DMS 273 treated with DMSO at 0.1 percent for 48 hours (cell line): ENCODE measurements around the gene COG4.

ENCODE experiments used
- DNase-seq: peaks from one replicate; lab custom pipeline; 2025; lab: John Stamatoyannopoulos, UW

The COG4 gene

DNA sequence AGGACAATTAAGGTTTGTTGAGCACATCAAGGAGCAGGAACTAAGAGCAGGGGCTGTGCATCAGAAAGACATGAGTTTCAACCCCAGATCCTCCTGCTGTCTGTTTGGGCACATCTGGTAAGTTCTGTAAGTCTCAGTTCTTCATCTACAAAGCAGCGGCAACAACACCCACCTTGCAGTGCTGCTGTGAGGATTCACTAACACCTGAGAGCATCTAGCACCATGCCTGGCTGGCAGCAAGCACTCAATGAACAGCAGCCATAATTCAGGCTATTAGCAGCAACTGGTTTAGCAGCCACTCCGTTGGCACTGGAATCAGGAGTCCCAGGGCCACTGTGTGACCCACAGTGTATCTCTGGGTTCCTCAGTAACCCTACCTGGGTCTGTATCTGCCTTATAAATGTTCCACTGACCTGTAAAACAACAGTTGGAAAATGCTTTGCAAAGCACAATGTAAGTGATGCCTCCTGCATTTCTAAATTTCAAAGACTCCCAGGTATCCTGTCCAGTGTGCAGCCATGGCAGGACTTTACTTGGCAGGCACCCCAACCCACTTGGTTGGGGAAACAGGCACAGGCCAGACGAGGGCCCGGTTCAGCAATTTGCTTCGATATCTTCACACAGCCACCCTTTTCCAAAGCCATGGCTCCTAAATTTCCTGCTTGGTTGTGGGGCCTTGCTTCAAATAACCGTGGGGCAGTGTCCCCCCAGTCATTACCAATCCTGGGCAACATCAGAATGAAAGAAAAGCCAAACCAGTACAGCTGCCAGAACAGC lies 88.7 kb downstream of the COG4 start:
- no peak for DNase-seq

DNA sequence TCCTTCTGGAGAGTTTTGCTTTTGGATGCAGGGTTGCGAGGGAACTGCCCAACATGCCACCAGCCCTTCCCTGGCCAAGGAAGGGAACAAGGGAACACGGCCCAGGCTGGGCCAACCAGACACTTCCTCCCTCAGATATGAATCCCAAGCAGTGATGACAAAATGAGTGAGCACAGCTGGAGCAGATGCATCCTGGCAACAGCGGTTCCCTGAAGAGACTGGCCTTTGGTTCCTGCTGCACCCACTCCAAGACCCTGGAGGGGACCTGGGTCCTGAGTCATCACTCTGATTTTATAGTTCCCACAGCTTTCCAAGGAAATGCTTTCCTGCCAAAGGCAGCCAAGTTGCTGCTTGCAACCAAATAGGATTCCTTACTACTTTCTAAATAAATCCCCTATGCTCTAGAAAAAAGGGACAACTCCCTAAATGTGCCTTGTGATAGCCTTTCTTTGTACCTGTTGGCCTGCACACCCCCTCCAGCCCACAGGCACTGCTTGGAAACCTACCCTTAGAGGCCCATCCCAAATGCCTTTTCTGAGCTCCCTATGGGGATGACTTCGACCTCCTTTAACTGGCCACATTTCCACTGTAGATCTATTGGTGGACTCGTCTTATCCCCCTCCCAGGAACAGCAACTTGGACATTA lies 89.8 kb downstream of the COG4 start:
- no peak for DNase-seq

DNA sequence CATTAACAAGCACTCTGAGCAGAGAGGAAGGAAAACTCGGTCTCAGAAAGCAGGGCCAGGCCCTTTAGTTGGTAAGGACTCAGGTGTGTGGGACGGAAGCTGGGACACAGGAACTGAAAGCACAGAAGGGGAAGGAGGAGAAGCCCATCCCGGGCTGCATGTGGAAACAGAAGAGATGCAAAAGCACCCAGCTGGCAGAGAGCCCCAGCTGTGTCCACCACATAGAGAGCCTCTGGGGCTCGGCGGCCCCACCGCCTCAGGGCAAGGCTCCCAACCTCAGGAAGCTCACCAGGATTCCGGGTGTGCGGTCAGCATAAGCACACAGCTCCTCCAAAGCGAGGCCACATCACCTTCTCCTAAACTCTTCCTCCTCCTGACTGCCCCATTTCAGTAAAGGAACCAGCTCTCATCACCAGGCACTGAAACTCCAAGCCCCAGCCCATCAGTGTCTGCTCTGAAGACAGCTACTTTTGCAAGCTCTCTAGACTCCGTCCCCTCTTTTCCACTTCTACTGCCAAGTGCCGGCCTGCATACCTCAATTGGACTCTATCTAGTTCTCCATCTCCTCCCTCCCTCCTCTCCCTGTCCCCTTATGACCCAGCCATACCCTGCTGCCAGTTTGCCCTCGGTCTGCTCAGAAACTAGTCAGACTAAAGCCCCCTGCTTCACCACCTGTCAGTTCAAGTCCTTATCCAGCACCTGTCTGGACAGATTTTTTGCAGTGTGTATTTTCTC lies 90.5 kb downstream of the COG4 start:
- peak; percentile 54 for DNase-seq

DNA sequence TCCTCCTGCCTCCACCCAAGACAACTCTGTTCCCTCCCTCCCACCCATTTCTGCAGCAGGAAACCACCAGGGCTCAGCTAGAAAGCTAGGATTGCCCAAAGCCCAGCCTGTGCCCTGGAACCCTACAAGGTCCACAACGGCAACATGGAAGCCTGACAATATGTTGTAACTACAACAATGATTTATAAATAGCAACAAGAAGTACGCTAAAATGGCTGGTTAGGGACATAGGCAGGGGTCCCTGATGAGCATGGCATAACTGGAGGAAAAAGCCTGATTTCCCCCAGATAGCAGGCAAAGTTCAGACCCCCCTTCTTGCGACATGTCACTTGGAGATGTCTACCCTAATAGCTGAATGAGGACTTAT lies 91.0 kb downstream of the COG4 start:
- DNase-seq = no peak

DNA sequence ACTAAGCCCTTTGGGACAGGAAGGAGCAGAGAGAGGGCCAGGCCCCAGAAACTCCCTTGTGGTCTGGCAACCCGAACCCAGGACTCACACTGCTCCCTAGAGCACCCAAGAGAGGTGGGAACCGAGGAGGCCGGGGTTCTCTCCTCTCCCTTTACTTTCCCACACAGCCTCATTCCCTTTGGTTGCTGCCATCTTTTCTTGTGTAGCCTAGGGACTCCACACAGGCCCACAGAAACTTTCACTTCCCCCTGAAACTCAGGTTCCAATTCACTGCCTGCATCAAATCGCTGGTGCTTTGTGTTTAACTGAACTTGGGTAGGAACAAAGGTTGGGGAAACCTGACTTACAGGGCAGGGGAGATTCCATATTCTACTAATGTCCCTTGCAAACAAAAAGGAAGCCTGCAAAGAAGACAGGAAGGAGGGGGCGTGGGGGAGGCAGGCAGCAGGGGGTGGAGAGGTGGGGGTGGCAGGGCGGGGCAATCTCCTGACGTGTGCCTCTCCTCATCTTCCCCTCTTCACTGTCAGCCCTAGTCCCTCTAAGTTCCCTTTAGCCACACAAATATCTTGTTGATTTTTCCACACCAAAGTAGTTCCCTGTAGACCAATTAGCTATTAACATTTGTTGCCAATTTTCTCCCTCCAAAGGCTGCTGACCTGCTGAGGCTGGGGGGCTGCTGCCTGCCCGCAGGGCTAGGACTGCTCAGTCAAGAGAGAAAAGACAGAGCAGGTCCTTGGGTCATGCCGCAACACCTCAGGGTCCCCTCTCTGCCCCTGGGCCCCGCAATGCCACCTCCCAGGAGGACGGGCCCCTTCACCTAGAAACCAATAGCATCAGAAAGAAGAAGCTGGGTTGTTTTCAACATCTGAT lies 92.5 kb downstream of the COG4 start:
- no peak for DNase-seq
